Glutamatergic neuron (in vitro differentiated cells): ENCODE measurements around the gene PCSK1. TPM values are rescaled to one million over a fixed set of nuclear protein-coding genes. Genes with fewer than 3 reads are reported as not detected.

Experiments used
- DNase-seq: peaks from one replicate; pipeline ENCODE4 v3.0.0; 2022
- H3K27ac Mint-ChIP-seq: one replicate; pipeline ENCODE4 v1.8.0; 2020; ENCODE audit warnings: mild to moderate bottlenecking, mixed read lengths, inconsistent platforms; ENCODE audit not compliant: unreplicated experiment
- H3K27me3 Mint-ChIP-seq: one replicate; pipeline ENCODE4 v1.8.0; 2020; ENCODE audit warnings: mild to moderate bottlenecking, moderate library complexity, mixed read lengths, inconsistent platforms; ENCODE audit not compliant: unreplicated experiment
- H3K36me3 Mint-ChIP-seq: one replicate; pipeline ENCODE4 v1.8.0; 2020; ENCODE audit warnings: mild to moderate bottlenecking, mixed read lengths, inconsistent platforms; ENCODE audit not compliant: unreplicated experiment
- H3K4me1 Mint-ChIP-seq: one replicate; pipeline ENCODE4 v1.8.0; 2020; ENCODE audit warnings: mild to moderate bottlenecking, low read depth, mixed read lengths, inconsistent platforms; ENCODE audit not compliant: unreplicated experiment
- H3K4me3 Mint-ChIP-seq: one replicate; pipeline ENCODE4 v1.8.0; 2020; ENCODE audit warnings: mild to moderate bottlenecking, mixed read lengths, inconsistent platforms; ENCODE audit not compliant: unreplicated experiment
- H3K9me3 Mint-ChIP-seq: one replicate; pipeline ENCODE4 v1.8.0; 2020; ENCODE audit warnings: mild to moderate bottlenecking, moderate library complexity, mixed read lengths, inconsistent platforms; ENCODE audit not compliant: unreplicated experiment
- CTCF ChIP-seq: fragments of 200-600 bp; sonication (generic); IDR thresholded peaks from one replicate; pipeline ENCODE4 v1.5.0; 2021; ENCODE audit not compliant: partially characterized antibody, unreplicated experiment
- total RNA-seq: library from RNA; stranded (reverse); fragmentation: NEBNext Ultra II Directional; extraction: Animal tissue kit (Norgen Biotek cat#: 25700); gene quantifications from one replicate; pipeline ENCODE4 v1.2.1, GENCODE V29; 2021; ENCODE audit not compliant: unreplicated experiment

PCSK1 gene
- total RNA-seq, 1 donor from 2014 or later = 11.6 TPM

GRCh38 chr5:96353220-96353619, 79.8 kb downstream of the PCSK1 start:
- Mint-ChIP-seq H3K27ac (no peak overlapping the region), H3K4me3 (no peak overlapping the region), H3K9me3 (no peaks in the 10 kb centered on the region), H3K36me3 (peaks cover 4% of the 10 kb centered on the region), H3K4me1 (no peaks in the 10 kb centered on the region), H3K27me3 (no peaks in the 10 kb centered on the region)
- no peak for DNase-seq
- no peak for TF ChIP-seq CTCF

GRCh38 chr5:96350678-96351077, 82.4 kb downstream of the PCSK1 start:
- no peak for DNase-seq
- no peak overlapping the region for H3K4me3 Mint-ChIP-seq
- no peak overlapping the region for H3K27ac Mint-ChIP-seq
- H3K36me3 Mint-ChIP-seq = peaks cover 4% of the 10 kb centered on the region
- no peaks in the 10 kb centered on the region for H3K27me3 Mint-ChIP-seq
- H3K4me1 Mint-ChIP-seq = no peaks in the 10 kb centered on the region
- TF ChIP-seq CTCF = no peak
- no peaks in the 10 kb centered on the region for H3K9me3 Mint-ChIP-seq

GRCh38 chr5:96348536-96348935, 84.5 kb downstream of the PCSK1 start:
- Mint-ChIP-seq H3K9me3 (no peaks in the 10 kb centered on the region), H3K4me3 (no peak overlapping the region), H3K4me1 (no peaks in the 10 kb centered on the region), H3K27me3 (no peaks in the 10 kb centered on the region), H3K36me3 (no peaks in the 10 kb centered on the region), H3K27ac (no peak overlapping the region)
- no peak for TF ChIP-seq CTCF
- no peak for DNase-seq

GRCh38 chr5:96347502-96348292, 85.4 kb downstream of the PCSK1 start:
- Mint-ChIP-seq H3K4me1 (no peaks in the 10 kb centered on the region), H3K9me3 (no peaks in the 10 kb centered on the region), H3K4me3 (no peak overlapping the region), H3K27me3 (no peaks in the 10 kb centered on the region), H3K27ac (no peak overlapping the region), H3K36me3 (no peaks in the 10 kb centered on the region)
- no peak for TF ChIP-seq CTCF
- no peak for DNase-seq
